Erythroblast (primary cell): ENCODE data around the gene PPCDC.

ENCODE experiments used
- DNase-seq, 2 experiments: peaks; one replicate each; lab custom pipeline; 2025; lab: John Stamatoyannopoulos, UW
- GATA1 ChIP-seq: IDR thresholded peaks from 2 replicates; pipeline ENCODE4 v1.6.1; 2011; ENCODE audit warnings: low read depth, mild to moderate bottlenecking, control low read depth, low read length, moderate library complexity
- POLR2A ChIP-seq: IDR thresholded peaks from 2 replicates; pipeline ENCODE4 v1.6.1; 2011; ENCODE audit warnings: mild to moderate bottlenecking, low read length

Gene PPCDC

GRCh38 chr15:75025548-75026260, 2.3 kb downstream of the PPCDC start:
- DNase-seq = no peak
- TF ChIP-seq POLR2A = no peak
- no peak for TF ChIP-seq GATA1

- no peak for DNase-seq
- TF ChIP-seq GATA1 (no peak), POLR2A (no peak)
Observed at GRCh38 chr15:75027551-75027950, 4.2 kb downstream of the PPCDC start.

- DNase-seq = no peak
- no peak for TF ChIP-seq POLR2A
- no peak for TF ChIP-seq GATA1
Observed at GRCh38 chr15:75028991-75029377, 5.6 kb downstream of the PPCDC start.

DNA sequence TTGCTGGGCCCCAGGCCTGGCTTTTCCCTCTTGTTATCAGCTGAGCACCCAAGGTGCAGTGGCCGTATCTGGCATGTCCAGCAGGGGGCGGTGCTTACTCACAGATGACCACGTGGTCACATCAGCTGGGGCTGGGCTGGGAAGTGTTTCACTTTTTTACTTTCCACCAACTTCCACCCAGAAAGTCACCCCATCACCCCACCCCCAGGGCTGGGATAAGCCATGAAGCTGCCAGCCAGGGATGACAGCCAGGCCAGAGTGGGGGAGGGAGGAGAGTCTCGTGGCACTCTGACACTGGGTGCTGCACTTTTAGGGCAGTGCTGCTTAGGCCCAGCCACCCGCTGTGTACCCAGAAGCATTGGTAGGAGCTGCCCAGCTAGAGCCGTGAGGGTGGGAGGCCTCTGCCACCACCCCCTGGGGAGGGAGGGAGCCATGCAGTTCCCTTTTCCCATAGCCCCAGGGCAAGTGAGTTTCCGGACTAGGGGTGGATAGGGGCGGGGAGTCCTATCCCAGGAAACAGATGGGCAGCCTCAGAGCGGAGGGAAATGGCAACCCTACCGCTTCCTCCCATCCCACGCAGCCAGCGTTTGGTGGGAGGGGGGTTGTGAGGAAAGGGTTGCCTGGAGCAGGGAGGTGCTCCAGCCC, 6.1 kb downstream of the PPCDC start:
- peak; percentile 94 to 96 for DNase-seq
- peak; percentile 22 for TF ChIP-seq GATA1
- no peak for TF ChIP-seq POLR2A

DNA sequence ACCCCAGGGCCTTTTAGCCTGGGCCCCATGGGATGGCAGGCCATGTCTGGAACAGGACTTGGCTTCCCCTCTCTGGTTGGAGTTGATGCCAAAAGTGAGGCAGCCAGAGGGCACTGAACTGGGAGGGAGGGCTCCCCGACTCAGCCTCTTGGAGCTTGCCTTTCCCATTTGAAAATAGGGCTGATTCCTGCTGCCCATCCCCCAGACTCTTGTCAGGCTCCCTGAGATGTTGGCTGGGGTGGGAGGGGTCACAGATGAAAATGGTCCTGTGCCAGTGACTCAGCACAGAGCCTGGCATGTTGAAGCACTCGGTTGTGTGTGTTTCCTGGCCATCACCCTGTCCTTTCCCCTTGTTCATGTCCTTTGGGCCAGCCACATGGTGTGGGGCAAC, 6.6 kb downstream of the PPCDC start:
- TF ChIP-seq GATA1 (no peak), POLR2A (no peak)
- DNase-seq = peak; percentile 42 to 51

- no peak for DNase-seq
- no peak for TF ChIP-seq GATA1
Observed at GRCh38 chr15:75030424-75030823, 7.0 kb downstream of the PPCDC start.

DNA sequence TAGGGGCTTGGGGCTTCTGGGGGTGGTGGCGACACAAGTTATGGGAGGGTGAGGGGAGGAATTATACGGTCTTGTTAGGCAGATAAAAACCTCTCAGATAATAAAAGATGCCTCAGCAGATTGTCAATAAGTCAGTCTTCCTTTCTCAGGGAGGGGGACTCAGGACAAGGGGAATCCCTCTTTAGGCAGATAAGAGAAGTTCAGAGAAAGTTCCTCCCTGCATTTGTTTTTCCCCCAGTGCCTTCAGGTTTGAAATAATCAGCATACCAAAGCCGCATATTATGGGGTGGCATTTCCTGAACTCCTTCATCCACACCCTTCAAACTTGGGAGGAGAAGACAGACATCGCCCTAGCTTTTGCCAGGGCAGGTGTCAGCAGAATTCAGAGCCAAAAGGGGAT, 8.5 kb downstream of the PPCDC start:
- no peak for TF ChIP-seq GATA1
- no peak for TF ChIP-seq POLR2A
- DNase-seq = no peak

GRCh38 chr15:75032395-75032794, 9.0 kb downstream of the PPCDC start:
- TF ChIP-seq GATA1 (no peak), POLR2A (no peak)
- DNase-seq = peak in 1 of 2 experiments; percentile 32

GRCh38 chr15:75033809-75034208, 10.4 kb downstream of the PPCDC start:
- no peak for DNase-seq

DNA sequence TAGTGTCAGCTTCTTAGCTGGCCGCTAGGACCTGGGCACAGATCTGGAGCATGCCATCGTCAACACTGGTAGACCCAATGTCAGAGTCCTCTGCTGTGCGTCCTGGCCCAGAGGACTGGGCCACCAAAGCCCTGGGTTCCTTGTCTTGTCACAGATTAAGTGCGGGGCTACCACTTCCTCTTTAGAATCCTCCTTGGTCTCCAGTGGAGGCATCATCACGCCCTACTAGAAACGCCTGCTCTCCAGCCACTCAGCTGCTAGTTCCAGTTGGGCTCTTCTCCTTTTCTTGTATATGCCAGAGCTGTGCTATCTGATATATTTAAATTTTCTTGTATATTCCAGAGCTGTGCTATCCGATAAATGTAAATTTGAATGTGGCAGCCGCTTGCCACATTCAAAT, 11.2 kb downstream of the PPCDC start:
- TF ChIP-seq POLR2A = no peak
- no peak for TF ChIP-seq GATA1
- DNase-seq = no peak

More at GRCh38 chr15:75033809-75034208, 10.4 kb downstream of the PPCDC start:
- TF ChIP-seq POLR2A = no peak
- no peak for TF ChIP-seq GATA1

DNA sequence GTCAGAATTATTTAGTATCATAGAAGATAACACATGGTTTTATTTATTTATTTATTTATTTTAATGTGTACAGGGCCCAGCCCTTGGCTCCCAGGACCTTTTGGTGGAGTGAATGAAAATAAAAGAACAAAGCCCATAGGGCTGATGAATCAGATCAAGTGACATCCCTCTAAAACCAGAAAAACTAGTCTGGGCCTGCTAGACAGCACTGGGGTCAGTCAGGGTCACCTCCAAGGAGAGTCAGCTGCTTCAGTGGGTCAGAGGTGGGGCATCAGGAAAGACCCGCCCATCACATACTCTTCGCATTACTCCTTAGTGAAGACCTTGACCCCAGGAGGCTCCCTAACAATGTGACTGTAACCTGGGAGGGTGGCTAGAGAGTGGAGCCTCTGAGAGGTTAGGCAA, 12.8 kb downstream of the PPCDC start:
- TF ChIP-seq POLR2A (no peak), GATA1 (no peak)
- DNase-seq = peak; percentile 23 to 29

DNA sequence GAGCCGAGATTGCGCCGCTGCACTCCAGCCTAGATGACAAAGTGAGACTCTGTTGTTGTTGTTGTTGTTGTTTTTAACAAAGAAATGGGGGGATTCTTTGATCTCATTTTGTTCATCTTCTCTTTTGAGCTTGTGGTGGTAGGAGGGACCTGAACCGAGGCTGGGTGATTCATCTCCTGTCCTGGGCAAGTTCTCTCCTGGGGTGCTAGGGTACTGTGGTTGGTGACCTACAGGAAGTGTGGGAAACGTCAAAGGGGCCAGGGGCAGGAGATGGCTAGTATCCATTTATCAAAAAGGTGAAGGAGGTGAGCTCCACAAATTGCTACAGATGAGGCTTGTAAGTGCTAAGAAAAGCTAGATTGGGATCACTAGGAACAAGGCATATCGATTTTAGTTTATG, 14.3 kb downstream of the PPCDC start:
- no peak for DNase-seq
- TF ChIP-seq POLR2A (no peak), GATA1 (no peak)

DNA sequence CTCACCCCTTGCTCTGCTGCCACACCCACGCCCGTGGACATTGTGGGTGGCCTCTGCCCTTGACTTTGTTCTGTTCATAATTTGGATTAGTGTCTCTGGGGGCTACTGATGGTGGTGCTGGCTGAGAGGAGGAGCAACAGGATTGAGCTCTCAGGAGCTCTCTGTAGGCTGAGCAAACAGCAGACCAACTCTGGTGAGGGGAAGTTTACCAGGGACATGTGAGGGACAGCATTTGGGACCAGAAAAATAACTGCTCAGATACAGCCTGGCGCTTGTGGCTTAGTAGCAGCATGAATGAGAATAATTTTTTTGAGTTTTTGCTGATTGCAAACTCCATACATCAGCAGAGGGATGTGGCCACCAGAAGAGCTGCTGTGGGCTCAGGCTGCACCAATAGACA, 14.8 kb downstream of the PPCDC start:
- DNase-seq = no peak

GRCh38 chr15:75042730-75043508, 19.5 kb downstream of the PPCDC start:
- peak; percentile 90 to 92 for DNase-seq
- no peak for TF ChIP-seq GATA1
- TF ChIP-seq POLR2A = no peak

More for the DNA sequence above, 14.8 kb downstream of the PPCDC start:
- TF ChIP-seq POLR2A = no peak
- no peak for TF ChIP-seq GATA1
